Measurements from ENCODE around the gene TENT5C.

TENT5C gene

DNA sequence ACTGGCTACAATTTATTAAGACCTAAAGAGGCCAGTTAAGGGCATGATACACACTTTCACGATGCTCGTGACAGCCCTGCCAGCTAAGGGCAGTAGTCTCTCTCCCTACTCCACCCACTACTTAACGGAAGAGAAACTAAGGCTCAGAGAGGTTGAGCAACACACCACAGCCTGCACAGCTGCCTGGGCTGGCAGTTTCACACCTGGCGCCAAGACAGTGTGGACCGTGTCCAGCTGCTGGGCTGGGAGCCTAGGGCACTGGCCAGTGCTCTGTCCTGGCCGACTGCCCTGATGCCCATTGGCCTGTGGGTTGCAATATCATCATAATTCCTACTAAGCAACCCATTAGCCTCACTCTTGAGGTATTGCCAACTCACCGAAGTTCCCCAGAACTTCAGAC lies 27.6 kb downstream of the TENT5C start:
- no peak for DNase-seq (ENCODE audit: low read depth in 2 of 2, low spot score in 1 of 2)

DNA sequence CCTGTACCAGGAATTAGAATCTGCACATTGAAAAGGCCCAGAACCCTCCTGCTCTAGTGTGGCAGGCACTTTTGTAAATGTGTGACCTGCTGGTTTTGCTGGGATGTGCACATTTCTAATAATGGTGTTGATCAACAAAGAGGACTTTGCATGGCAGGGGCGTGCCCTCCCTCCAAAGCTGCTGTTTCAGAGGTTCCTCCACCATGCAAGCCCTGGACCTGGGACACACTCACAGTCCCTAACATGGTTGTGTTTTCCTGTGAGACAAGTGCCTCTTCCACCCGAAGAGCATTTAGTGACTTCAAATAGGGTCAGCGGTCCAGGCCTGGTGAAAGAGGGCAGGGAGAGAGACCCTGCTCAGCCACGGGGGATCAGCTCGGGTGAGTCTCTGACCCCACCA lies 28.1 kb downstream of the TENT5C start:
- DNase-seq (ENCODE audit: low read depth in 2 of 2, low spot score in 1 of 2): no peak

DNA sequence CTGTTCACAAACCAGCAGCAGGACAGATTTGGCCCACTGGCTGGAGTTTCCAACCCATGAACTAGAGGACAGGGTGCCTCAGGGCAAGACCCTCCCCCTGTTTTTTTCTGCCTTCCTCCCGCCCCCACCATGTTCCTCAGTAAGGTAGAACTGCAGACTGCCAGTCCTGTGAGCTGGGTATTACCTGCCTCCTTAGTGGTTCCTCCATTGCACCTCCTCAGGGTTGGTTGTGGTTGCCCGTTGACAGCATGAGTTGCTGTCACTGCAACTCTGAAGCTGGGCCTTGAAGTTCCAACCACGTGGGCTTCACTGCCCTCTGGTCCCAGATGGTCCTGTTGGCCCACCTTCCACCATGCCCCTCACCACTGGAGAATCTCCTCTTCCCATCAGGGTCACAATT lies 28.8 kb downstream of the TENT5C start:
- no peak for DNase-seq (ENCODE audit: low read depth in 2 of 2, low spot score in 1 of 2)

DNA sequence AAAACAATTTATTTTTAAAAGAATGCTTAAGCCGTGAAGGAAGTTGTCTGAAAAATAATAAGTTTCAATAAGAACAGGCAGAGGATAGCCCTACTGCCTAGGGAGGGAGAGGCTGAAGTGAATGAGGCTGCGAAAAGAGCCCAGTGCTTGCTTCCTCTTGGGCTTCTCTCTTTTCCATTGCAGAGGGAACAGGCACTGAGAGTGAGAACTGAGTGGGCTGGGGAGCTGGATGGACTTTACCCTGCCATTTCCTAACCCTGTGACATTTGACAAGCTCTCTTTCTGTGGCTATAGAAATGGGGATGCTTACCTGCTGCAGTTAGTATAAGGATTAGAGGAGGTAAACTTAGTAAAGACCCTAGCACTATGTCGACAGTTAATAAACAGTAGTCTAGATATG lies 30.0 kb downstream of the TENT5C start:
- no peak for DNase-seq (ENCODE audit: low read depth in 2 of 2, low spot score in 1 of 2)

DNA sequence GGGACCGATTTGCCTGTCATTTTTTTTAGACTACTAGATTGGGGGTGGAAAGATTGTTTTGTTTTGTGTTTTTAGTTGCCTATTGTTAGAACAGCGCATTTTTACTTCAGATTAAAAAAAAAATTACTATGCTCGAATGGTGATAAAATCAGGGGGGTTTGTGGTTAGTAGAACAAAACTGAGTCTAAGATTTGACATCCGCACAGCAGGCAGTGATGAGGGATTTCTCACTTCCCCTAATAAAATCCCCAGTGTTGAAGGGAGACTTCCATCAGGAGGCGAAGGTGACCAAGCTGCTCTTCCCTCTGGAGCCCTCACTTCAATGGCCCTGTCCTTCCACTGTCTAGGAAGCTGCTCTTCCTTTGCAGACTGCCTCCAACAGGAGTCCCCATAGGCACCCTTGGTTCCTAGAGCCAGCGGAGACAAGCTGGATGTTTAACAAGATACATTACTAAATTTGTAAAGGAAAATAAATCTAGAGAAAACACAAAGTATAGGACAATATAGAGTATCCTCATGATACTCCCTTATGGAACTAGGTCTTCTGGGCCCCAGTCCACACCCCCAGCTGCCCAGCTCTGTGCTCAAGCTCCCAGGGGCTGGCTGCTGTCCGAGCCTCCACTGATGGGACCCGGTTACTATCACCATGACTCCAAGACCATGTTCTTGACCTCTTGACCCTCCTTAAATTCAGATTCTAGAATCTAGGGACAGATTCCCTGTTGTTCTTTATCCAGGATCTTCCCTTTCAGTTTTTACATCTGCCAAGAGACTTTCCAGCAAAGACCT lies 31.0 kb downstream of the TENT5C start:
- no peak for DNase-seq (ENCODE audit: low read depth in 2 of 2, low spot score in 1 of 2)

DNA sequence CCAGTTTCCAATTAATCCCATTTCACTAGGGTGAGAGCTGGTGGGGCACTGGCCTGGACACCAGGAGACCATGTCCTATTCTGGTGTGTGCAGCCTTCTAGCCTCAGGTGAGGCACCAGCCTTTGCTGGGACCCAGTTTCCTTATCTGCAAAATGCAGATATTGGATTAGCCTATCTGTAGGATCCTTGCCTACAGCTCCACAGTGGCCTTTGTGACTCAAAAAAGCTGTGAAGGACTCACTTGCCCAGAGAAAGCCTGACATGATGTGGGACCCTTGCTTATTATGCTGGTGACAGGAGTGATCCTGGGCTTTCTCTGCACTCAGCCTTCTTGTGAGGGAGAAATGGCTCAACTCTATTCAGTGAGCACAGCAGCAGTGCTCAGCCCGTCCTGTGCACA lies 32.3 kb downstream of the TENT5C start:
- DNase-seq (ENCODE audit: low read depth in 2 of 2, low spot score in 1 of 2): no peak

DNA sequence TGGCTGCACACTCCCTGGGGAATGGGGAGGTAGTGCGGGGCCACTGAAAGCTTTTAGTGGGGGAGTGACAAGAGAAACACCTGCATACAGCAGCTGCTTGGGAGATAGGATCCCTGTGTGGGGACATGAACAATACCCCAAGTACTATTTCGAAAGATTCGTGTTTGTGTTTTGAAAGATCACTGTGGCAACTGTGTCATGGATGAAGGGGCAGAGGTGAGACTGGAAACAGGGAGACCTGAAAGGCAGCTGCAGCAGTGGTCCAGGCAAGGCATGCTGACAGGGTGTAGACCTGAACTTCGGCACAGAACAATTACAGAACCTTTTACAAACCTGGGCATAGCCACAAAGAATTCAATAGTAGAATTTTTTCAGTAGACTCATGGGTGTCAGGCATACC lies 32.9 kb downstream of the TENT5C start:
- no peak for DNase-seq (ENCODE audit: low read depth in 2 of 2, low spot score in 1 of 2)

DNA sequence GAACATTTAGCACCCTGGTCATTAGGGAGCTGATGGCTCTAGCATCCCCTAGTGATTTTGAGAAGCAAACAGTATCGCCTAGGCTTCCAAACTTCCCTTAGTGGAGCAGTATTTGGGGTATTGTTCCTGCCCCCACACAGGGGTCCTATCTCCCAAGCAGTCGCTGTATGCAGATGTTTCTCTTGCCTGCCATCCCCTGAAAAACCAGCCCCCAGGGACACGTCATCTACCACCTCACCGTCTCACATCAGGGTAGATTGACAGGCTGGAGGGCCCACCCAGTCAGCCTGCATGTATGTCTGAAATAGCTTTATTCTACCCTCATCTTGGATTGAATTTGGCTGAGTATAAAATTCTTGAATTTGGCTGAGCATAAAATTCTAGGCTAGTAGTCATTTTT lies 33.9 kb downstream of the TENT5C start:
- DNase-seq (ENCODE audit: low read depth in 2 of 2, low spot score in 1 of 2): no peak

DNA sequence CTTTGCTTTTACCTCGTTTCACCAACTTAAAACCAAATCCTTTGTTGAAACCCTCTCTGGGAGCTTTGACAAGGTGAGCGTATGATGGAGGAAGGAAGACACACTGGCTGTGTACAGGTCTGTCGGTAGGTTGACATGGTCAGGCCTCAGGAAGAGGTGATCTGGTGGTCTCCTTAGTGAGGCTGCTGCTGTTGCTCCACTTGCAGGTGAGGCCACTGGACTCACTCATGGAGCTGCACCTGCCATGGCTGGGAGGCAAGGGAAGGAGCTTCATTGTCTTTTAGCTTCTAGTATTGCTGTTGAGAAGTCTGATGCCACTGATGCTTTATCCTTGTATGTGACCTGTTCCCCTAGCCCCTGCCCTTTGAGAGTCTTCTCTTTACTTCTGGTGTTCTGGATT lies 35.7 kb downstream of the TENT5C start:
- DNase-seq (ENCODE audit: low read depth in 2 of 2, low spot score in 1 of 2): no peak

DNA sequence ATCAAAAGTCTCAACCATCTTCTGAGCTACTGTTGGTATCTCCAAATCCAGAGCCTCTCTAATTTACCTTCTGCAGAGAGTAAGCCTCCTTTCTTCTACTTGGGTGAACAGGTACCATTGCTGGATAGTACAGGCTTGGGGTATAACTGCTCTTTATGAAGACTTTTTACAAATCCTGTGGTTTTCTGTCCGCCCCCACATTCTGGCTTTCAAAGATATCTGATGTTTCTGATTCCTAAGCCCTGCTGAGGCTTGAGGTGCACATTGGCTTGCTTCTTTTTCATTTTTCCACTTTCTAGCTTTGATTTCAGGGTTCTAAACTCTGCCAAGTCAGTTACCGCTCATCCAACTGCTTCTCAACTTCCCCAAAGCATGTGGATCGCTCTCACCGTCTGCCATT lies 37.1 kb downstream of the TENT5C start:
- no peak for DNase-seq (ENCODE audit: low read depth in 2 of 2, low spot score in 1 of 2)

DNA sequence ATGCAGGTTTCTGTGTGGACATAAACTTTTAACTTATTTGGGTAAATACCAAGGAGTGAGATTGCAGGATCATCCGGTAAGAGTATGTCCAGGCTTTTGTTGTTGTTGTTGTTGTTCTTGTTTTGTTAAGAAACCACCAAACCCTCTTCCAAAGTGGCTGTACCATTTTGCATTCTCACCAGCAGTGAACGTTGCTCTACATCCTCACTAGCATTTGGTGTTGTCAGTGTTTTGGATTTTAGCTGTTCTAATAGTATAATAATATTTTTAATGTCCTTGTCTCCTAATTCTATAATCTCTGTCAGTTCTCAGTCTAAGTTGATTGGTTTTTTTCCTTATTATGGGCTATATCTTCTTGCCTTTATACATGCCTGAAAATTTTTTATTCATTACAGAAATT lies 37.8 kb downstream of the TENT5C start:
- DNase-seq (ENCODE audit: low read depth in 2 of 2, low spot score in 1 of 2): no peak

DNA sequence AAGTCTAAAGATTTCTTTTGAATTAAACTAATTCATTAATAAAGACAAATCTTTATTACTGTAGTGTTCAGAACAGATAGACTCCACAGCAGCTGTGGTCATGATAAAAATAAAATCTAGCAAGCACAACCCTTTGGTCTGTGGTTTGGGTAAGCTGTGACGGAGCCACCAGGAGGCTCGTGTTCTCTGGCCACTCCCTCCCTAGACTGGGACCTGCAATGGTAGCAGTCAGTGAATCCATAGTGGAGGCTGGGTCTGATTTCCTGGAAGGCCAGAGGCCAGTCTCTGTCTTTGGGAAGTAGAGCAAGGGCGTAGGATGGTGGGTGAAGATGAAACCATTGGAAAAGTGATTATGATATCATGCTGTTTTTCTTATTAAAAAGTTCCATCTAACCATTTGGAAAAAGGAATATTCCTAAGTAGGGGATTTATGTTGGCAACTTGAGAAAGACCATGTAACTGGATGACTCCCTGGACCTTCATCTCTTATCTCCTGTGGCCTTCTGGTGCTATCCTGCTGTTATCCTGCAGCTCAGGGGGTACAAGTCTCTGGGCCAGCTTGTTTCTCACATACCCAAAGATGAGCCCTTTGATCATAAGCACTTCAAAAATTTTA lies 39.0 kb downstream of the TENT5C start:
- no peak for DNase-seq (ENCODE audit: low read depth in 2 of 2, low spot score in 1 of 2)

DNA sequence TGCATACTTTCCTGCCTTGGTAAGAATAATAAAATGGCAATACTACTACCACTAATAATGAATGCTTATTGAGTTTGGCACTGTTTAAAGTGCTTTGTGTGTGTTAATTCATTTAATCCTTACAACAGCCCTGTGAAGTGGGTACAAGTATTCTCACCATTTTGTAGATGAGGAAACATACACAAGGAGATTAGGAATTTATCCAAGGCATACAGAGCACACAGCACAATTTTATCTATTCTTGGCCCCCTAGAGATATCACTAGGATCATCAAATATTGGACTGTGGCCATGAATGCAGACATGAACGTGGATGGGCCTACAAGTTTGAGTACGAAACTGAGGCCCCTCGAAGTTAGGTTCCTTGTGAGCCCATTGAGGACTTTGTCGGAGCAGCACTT lies 39.5 kb downstream of the TENT5C start:
- no peak for DNase-seq (ENCODE audit: low read depth in 2 of 2, low spot score in 1 of 2)

DNA sequence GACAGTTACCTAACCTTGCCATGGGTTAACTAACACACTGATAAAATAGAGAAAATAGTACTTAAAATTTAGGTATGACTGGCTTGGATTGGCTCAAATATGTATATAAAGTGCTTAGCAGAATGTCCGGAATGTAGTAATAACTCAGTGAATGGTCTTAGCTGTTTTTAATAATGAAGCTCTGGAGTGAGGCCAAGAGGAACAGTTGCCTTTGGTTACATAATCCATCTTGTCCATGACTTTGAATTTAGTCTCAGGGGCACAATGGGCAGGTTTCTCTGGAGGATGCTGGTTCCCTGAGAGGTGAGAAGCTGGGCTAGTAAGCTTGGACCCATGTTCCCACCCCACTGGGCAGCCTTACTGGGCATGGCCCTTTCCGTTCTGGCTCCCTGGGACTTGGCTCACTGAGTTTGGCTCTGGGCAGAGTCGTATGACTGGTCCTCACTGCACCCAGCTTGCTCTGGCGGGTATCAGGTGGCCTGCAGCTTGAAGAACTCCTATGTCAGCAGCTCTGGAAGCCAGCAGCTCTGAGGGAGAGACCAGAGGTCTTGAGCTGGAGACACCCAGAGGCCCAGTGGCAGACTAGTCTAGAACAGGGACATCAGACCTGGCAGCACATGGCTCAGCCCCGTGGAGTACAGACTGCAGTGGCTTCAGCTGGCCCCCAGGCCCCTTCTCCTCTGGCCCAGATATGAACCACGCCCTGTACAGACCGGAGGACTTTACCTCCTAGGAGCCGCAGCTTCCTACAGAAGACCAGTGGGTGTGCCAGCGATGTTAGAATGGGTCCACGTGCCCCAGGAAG lies 40.4 kb downstream of the TENT5C start:
- no peak for DNase-seq (ENCODE audit: low read depth in 2 of 2, low spot score in 1 of 2)

DNA sequence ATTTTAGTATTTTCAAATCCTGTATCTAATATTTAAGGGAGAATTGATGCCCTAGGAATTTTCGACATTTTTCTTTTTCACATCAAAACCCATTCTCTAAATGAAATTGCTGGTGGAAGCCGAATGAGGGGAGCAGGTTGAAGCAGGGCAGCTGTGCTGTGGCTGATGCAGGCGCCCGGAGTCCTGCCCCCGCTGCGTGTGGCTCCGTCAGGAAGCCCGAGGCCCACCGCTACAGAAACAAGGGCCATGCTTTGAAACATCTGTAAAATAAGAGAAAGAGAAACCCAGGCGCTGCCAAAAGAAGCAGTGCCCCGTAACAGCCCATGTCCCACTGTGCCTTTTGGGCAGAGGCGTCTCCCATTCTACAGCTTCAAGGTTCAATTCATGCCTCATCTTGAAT lies 41.1 kb downstream of the TENT5C start:
- no peak for DNase-seq (ENCODE audit: low read depth in 2 of 2, low spot score in 1 of 2)

DNA sequence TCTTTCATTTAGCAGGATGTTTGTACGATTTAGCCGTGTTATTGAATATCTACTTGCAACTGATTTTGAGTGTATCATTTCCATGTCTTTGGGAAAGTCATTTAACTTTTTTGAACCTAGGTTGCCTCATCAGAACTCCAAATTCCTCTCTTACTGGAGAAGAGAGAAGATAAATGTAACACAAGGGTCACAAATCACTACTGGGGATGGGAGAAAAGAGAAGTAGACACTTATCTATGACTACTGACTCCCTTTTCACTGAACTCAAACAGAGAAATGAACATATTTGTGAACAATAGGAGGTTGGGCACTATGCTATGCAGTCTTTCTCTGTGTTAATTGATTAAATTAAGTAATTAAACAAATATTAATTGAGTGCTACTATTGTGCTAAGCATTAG lies 42.2 kb downstream of the TENT5C start:
- no peak for DNase-seq (ENCODE audit: low read depth in 2 of 2, low spot score in 1 of 2)

DNA sequence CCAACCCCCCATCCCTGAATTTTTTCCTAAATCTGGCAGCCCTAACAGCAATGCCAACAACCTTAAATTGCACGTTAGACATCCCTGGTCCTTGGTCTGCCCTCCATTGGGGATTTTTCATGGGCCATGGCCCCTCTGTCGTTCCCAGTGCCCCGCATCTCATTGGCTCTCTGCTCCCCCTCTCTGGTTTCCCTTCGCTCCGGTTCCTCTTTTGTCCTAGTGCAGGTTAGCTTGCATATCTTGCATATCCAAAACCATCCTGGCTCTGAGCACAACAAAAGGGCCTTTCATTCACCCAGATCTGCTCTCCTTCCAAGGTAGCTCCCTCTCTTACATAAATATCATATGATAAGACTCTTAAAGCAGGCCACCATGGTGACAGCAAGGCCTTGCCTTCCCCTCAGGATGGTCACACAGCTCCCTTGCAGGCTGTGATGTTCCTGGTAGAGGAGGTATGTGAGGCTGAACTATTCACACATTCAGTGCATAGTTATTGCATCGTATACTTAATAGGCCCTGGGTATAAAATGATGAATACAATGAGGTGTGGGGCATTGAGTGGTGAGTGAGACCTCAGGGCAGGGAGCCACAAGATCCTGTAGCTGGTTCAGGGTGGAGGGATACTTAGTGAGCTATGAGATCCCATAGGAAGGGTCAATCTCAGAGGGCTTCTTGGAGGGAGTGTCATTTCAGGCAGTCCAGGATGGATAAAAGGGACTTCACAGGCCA lies 45.2 kb downstream of the TENT5C start:
- no peak for DNase-seq (ENCODE audit: low read depth in 2 of 2, low spot score in 1 of 2)

DNA sequence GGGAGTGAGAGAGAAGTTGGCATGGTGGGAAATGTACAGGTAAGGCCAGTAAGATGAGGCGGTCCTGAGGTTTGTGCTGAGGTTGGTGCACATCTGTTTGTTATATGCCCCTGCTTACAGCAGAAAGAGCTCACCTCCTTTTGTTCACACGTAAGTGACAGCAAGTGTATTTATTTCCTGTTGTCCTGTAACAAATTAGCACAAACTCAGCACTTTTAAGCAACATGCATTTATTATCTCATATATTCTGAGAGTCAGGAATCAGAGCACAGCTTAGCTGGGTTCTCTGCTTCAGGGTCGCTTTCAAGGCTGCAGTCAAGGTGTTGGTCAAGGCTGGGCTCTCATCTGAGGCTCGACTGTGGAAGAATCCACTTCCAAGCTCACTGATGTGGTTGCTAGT lies 45.8 kb downstream of the TENT5C start:
- no peak for DNase-seq (ENCODE audit: low read depth in 2 of 2, low spot score in 1 of 2)

DNA sequence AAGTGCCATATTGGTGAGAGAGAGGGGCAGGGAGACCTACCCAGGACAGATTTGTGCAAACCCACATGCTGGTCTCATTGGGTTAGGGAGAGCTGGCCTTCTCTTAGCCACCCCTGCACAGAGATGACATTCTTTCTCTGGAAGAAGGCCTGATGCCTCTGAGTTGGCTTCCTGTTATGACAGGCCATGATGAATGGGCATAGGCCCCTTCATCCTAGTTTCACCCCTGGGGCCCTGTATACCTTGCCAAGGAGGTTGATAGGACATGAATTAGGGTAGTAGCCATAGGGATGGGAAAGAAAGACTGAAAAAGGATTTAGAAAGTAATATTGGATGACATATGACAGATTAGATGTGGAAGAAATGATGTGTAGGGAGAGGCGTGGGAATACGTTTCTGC lies 46.6 kb downstream of the TENT5C start:
- DNase-seq (ENCODE audit: low read depth in 2 of 2, low spot score in 1 of 2): no peak

DNA sequence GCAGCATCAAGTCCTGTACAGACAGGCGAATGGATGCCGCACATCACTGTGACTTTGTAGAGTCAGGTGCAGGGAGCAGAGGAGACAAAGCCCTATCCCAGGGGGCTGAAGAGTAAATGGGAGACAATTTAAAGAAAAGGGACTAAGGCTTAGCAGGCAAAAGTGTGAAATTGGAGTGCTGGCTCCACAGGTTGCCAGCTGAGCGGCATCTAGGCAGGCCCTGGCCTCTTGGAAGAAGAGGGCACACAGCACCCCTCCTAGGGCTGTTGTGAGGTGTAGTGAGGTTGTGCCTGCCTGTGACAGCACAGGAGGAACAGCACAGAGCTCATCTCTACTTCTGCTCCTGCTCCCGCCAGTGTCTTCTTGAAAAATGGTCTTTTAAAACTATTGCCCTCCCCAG lies 47.3 kb downstream of the TENT5C start:
- DNase-seq (ENCODE audit: low read depth in 2 of 2, low spot score in 1 of 2): no peak

DNA sequence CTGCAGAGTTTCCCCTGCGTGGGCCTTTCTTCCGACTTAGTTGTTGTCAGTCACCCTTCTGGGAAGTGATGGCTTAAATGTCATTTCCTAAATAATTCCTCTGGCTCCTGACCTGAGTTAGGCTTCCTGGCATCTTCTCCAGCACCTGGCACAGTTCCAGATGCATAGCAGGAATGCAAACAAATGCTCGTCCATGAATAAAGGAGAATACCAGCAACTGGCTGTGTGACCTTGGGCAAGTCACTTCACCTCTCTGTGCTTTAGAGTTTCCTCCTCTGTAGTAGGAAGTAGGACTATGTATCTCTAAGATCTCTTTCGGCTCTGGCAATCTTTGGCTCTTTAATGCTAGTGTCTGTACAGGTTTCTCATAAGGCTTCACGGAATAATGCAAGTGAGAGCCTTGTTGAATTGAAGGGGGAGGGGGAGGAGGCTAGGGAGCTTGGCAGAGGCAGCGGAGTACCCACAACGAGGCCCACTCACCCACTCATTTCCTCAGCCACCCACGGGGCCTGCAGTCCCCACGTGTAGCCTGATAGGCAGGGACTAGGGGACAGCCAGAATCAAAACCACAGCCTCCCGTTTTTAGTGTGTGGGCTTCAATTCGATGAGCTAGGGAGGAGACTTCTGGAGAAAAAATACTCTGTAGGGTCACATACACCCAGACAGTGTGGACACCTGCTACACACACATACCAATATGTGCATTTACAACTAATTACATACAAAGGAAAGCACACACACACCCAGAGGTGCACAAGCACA lies 48.1 kb downstream of the TENT5C start:
- DNase-seq (ENCODE audit: low read depth in 2 of 2, low spot score in 1 of 2): no peak
